HuH-7.5 (cell line): Measurements from ENCODE around the gene SLAMF1.

Experiments
- DNase-seq: peaks from one replicate; pipeline ENCODE4 v3.0.0; 2011; ENCODE audit warnings: low spot score

The SLAMF1 gene

GRCh38 chr1:160623862-160624261 lies 23.0 kb downstream of the SLAMF1 start:
- no peak for DNase-seq

- DNase-seq = no peak
These were observed 23.6 kb downstream of the SLAMF1 start for GRCh38 chr1:160623227-160623633.

- DNase-seq = no peak
These were observed 24.2 kb downstream of the SLAMF1 start for GRCh38 chr1:160622501-160623226.

- DNase-seq = no peak
These were observed 25.0 kb downstream of the SLAMF1 start for GRCh38 chr1:160621633-160622413.

GRCh38 chr1:160620942-160621632 lies 25.8 kb downstream of the SLAMF1 start:
- DNase-seq = no peak

- no peak for DNase-seq
These were observed 27.0 kb downstream of the SLAMF1 start for GRCh38 chr1:160619742-160620277.

- DNase-seq = no peak
These were observed 28.0 kb downstream of the SLAMF1 start for GRCh38 chr1:160618763-160619274.

GRCh38 chr1:160618327-160618726 lies 28.5 kb downstream of the SLAMF1 start:
- DNase-seq = no peak

GRCh38 chr1:160615660-160616059 lies 31.2 kb downstream of the SLAMF1 start:
- no peak for DNase-seq

GRCh38 chr1:160614410-160614809 lies 32.4 kb downstream of the SLAMF1 start:
- DNase-seq = no peak

- DNase-seq = no peak
These were observed 34.1 kb downstream of the SLAMF1 start for GRCh38 chr1:160612613-160613218.

- DNase-seq = no peak
These were observed 36.1 kb downstream of the SLAMF1 start for GRCh38 chr1:160610569-160611242.

- DNase-seq = no peak
These were observed 37.9 kb downstream of the SLAMF1 start for GRCh38 chr1:160608941-160609340.

- no peak for DNase-seq
These were observed 38.3 kb downstream of the SLAMF1 start for GRCh38 chr1:160608514-160608913.

GRCh38 chr1:160608057-160608456 lies 38.8 kb downstream of the SLAMF1 start:
- DNase-seq = no peak

GRCh38 chr1:160607672-160608032 lies 39.2 kb downstream of the SLAMF1 start:
- no peak for DNase-seq

- DNase-seq = peak; percentile 12
These were observed 39.7 kb downstream of the SLAMF1 start for GRCh38 chr1:160607011-160607671.

GRCh38 chr1:160606611-160607010 lies 40.2 kb downstream of the SLAMF1 start:
- DNase-seq = no peak

- DNase-seq = no peak
These were observed 40.9 kb downstream of the SLAMF1 start for GRCh38 chr1:160605792-160606479.

GRCh38 chr1:160605205-160605604 lies 41.6 kb downstream of the SLAMF1 start:
- DNase-seq = no peak
